HG03025 (cell line): ENCODE results near the gene ADAP2.
A peak's percentile ranks its signal among the peaks of the same experiment; 100 is the strongest.
"Not testable (repeated sequence)": the region's sequence is repeated elsewhere in the genome, so short reads cannot be mapped to it uniquely, and the experiment has no call there.

ENCODE experiments used
- ATAC-seq: cut with Tn5 transposase; IDR thresholded peaks from one replicate; pipeline ENCODE4 v1.9.1; 2021; ENCODE audit warnings: mild to moderate bottlenecking, moderate library complexity; ENCODE audit not compliant: unreplicated experiment, low FRiP score

ADAP2 gene

DNA sequence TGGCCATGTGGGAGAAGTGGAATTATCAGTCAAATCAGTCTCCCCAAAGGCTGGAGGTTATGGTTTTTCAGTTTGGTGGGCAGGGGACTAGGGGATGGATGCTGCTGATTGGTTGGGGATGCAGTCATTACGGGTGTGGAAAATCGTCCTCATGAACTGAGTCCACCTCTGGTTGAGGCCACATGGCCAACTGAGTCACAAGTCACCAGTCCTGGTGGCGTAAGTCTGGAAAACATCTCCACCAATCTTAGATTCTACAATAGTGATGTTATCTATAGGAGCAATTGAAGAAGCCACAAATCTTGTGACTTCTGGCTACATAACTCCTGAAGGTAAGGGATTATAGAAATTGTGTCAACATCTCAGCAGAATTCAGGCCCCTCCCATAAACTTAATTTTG lies 43.9 kb downstream of the ADAP2 start:
- no peak for ATAC-seq

DNA sequence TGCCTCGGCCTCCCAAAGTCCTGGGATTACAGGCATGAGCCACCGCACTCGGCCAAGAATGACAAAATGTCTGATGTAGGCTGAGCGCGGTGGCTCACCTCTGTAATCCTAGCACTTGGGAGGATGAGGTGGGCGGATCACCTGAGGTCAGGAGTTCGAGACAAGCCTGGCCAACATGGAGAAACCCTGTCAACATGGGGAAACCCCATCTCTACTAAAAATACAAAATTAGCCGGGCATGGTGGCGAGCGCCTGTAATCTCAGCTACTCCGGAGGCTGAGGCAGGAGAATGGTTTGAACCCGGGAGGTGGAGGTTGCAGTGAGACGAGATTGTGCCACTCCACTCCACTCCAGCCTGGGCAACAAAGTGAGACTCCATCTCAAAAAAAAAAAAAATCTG lies 46.2 kb downstream of the ADAP2 start:
- not testable (repeated sequence) for ATAC-seq

GRCh38 chr17:30969989-30970830 lies 48.5 kb downstream of the ADAP2 start:
- no peak for ATAC-seq

DNA sequence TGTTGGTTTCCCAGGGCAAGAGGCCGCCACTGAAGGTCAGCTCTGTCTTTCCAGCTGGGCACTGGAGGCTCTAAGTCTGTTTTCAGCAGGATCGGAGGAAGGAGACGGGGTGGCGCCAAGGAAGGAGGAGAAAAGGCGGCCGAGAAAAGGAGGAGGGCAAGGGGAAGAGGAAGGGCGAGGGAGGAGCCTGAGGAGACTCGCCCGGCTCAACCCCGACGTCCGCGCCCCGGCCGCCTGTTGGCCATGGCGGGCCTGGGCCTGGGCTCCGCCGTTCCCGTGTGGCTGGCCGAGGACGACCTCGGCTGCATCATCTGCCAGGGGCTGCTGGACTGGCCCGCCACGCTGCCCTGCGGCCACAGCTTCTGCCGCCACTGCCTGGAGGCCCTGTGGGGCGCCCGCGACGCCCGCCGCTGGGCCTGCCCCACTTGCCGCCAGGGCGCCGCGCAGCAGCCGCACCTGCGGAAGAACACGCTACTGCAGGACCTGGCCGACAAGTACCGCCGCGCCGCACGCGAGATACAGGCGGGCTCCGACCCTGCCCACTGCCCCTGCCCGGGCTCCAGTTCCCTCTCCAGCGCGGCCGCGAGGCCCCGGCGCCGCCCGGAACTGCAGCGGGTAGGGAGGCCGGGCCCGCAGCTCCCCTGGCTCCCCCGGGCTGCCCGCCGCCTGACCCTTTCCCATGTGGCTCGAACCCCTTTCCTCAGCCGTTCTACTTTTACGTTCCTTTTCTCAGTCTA lies 49.3 kb downstream of the ADAP2 start, which contains the start of gene RNF135:
TSS of gene RNF135 (plus strand) at position 209 of the 737 bp plus-strand sequence. CDS start at position 244, 35 bp downstream.
- peak; percentile 65 for ATAC-seq

GRCh38 chr17:30975042-30975820 lies 53.5 kb downstream of the ADAP2 start:
- no peak for ATAC-seq

- ATAC-seq, result not testable (repeated sequence)
Measured at GRCh38 chr17:30979919-30980318, 58.2 kb downstream of the ADAP2 start.

DNA sequence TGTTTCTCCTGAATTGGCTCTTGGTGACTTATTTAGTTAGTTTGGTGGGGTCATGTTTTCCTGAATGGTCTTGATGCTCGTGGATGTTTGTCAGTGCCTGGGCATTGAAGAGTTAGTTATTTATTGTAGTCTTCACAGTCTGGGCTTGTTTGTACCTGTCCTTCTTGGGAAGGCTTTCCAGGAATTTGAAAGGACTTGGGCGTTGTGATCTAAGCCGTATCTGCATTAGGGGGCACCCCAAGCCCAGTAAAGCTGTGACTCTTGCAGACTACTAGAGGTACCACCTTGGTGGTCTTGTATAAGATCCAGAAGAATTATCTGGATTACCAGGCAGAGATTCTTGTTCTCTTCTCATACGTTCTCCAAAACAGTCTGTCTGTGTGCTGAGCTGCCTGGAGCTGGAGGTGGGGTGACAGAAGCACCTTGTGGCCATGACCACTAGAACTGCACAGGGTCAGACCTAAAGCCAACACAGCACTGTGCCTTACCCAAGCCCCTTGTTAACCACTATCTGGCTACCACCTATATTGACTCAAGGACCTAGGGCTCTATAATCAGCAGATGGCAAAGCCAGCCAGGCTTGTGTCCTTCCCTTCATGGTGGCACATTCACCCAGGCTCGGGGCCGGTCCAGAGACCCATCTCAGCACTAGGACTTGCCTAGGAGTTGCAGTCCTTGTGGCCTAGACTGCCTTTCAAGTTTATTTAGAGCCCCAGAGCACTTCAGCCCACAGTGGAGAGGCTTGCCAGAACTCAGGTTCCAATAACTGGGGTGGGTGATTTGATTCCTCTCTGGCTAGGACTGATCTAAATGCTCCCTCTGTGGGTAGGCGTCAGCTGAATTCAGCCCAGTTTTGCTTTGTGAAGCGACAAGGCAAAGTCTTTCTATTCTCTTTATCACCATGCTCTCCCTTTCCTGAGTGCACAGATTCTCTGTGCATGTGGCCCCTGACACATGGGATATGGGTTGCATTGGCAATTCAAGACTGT lies 60.1 kb downstream of the ADAP2 start:
- ATAC-seq, result no peak

- no peak for ATAC-seq
Measured at GRCh38 chr17:30982855-30983254, 61.1 kb downstream of the ADAP2 start.

GRCh38 chr17:30990458-30990857 lies 68.7 kb downstream of the ADAP2 start:
- ATAC-seq, result no peak

DNA sequence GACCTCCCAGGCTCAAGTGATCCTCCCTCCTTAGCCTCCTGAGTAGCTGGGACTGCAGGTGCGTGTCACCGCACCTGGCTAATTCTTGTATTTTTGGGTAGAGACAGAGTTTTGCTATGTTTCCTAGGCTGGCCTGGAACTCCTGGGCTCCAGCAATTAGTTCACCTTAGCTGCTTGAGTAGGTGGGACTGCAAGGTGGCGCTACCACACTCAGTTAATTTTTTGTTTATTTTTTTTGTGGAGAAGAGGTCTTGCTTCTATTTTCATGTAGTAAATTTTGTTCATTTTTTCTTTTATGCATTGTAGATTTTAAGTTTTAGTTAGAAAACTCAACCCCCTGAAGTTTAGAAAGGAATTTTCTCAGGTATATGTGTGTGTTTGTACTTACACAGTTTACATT lies 70.8 kb downstream of the ADAP2 start:
- no peak for ATAC-seq

DNA sequence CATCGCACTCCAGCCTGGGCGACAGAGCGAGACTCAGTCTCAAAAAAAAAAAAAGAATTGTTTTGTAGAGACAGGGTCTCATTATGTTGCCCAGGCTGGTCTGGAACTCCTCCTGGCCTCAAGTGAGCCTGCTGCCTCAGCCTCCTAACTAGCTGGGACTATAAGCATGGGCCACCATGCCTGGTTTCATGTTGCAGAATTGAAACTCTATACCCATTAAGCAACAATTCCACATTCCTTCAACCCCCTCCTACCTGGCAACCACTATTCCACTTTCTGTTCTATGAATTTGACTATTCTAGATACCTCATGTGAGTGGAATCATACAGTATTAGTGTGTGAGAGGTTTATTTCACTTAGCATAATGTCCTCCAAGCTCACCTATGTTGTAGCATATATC lies 73.6 kb downstream of the ADAP2 start:
- no peak for ATAC-seq

- ATAC-seq, result no peak
Measured at GRCh38 chr17:30996486-30996885, 74.7 kb downstream of the ADAP2 start.

DNA sequence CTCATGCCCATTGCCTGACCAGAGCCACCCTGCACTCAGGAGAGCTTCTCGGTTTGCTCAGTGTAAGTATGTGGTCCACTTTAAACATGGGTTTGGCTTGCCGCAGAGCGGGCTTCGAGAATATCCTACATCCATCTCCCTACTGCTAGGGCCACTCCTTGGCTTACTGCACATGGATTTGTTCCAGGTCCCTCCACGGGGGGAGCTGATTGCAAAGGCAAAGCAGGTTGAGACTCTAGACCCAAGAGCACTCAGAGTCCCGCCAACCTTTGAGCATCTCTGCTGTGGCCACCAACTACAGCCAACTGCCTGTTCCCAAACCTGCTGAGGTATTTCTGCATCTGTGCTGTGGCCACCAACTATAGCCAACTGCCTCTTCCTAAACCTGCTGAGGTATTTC lies 75.5 kb downstream of the ADAP2 start:
- ATAC-seq, result no peak

- ATAC-seq, result no peak
Measured at GRCh38 chr17:30997842-30998241, 76.1 kb downstream of the ADAP2 start.

DNA sequence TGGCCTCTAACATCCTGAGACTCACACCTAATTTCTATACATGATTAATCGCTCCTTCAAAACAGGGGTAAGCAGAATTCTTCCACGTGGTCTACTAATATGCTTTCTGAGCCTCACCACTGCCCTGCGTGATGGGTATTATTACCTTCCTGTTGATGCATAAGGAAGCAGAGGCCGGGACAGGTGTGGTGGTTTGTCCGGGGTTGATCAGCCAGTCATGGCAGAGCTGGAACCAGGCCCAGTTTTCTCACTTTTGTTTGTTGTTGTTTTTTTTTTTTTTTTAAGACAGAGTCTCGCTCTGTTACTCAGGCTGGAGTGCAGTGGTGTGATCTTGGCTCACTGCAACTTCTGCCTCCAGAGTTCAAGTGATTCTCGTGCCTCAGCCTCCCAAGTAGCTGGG lies 80.3 kb downstream of the ADAP2 start:
- no peak for ATAC-seq

GRCh38 chr17:31003225-31003866 lies 81.6 kb downstream of the ADAP2 start:
- ATAC-seq, result no peak

GRCh38 chr17:31004160-31004559 lies 82.4 kb downstream of the ADAP2 start:
- ATAC-seq, result no peak

DNA sequence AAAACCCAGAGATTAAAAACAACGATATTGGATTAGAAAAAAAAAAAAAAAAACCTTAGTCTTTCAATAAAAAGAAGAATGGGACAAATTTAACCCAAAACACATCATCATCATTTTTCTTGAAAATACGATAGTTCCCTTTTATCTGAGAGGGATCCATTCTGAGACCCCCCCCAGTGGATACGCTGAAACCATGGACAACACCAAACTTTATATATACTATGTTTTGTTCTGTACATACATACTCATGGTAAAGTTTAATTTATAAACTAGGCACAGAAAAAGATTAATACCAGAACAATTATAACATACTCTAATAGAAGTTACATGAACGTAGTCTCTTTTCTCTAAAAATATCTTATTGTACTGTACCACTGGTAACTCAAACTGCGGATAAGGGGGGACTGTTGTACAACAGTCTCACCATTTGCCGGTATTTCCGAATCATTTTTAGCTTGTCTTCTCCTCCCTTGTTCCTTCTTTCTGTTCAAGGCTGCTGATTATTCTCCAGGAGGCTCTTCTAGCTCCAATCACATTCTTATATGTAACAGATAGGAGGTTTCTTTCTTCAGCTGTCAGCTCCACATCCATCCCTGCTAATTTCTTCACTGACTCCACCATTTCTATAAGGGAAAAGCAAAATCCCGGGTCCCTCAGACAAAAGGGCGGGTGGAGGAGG lies 86.1 kb downstream of the ADAP2 start:
- ATAC-seq, result no peak
